Kidney tubule cell (primary cell): ENCODE results near the gene MON1A.
A peak's percentile ranks its signal among the peaks of the same experiment; 100 is the strongest.

ENCODE experiments used
- DNase-seq: peaks from one replicate; pipeline ENCODE4 v3.0.0-alpha.2; 2018; ENCODE audit warnings: low spot score

MON1A gene

DNA sequence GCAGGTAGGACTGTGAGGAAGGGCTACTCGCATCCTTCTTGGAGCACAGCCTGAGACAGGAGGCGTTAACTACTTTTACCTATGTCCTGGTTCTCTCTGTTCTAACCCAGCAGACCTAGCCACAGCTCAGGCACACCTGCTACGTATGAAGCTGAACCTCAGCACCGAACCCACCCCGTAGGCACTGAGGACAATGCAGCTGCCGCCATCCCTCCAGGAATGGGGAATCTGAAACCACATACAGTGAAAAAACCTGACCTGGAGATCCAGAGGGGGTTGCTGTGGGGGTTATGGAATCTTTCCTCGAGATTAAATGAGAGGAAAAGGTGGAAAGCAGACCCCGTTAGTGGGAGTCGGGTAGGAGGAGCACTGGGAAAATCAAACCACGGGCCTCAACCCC lies 40.3 kb downstream of the MON1A start:
- DNase-seq: no peak

DNA sequence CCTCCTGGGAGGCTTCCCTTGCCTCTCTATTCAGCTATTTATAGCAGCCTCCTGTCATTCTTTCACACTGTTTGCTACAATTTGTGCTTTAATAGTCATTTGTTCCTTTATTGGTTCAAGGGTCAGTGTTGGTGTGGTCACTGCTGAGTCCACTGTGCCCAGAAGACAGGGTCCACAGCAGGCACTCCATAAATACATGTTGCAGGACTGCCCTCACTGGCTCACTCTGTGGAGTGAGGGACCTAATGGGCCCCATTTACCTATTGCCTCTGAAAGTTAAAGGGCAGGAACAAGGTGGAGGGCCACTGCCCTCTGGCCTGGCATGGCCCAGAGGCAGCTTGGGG lies 42.7 kb downstream of the MON1A start:
- DNase-seq: no peak

DNA sequence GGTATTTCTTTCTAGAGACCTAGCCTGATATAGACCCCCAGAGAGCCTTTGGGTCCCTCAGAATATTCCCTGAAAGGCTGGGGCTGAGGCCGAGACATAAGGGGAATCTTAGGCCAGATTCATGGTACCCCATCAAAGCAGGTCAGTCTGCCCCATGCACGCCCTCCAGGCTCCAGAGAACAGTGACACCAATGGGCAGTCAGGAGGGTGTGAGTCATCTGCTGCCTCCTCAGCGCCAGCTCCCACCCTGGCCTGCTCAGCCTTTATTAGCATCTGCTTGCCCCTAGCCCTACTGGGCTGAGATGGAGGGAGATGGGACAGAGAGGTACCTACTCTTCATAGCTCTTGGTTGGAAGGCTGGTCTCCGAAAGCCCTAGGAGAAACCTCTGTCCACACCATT lies 45.6 kb downstream of the MON1A start:
- peak; percentile 17 for DNase-seq

DNA sequence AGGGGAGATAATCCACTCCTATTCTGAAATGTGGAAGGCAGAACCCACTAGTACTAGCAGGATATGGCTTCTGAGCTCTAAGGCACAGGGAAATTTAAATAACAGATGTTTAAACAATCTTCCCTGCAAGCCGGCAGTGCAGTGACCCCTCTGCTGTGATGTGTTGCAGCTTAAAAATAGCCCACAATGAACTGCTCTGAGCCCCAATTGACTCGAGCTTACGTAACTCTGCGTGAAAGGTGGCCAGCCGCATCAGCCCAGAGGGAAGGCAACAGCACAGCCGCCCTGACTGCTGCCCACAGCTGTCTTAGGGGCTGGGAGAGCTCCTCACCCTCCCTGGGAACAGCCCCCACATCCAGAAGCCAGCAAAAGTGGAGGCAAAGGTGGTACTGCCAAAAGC lies 47.4 kb downstream of the MON1A start:
- no peak for DNase-seq

DNA sequence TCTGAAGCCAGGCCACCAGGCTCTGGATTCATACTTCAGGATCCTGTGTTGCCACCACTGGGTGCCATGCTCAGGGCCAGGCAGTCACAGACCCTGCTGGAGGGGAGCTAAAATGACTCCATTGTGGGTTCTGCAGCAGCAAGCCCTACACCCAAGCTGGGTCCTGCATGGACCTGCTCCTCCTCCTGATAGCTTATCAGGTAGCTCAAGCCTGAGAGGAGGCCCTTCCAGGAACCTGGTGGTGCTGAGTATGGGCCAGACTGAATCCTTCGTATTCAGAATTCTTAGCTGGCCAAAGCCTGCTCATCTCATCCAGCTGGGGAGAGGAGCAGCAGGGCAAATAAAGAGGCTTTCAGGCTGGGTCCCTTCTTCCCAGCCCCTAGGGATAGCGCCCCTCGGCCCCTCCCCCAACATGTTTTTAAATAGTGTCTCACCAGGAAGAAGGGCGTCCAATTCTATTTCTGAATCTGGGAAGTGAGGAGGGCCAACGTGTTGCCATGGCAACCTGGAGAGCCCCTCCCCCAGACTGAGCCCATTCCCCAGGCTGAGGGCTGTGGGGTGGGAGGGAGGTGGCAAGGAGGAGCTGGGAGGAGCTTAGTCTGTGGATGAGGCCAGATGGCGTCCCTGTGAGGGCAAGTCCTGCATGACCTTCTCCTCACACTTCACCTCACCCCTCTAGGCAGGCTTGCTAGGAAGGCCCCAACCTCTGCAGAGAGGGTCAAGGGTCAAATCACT lies 48.9 kb downstream of the MON1A start:
- DNase-seq: no peak

DNA sequence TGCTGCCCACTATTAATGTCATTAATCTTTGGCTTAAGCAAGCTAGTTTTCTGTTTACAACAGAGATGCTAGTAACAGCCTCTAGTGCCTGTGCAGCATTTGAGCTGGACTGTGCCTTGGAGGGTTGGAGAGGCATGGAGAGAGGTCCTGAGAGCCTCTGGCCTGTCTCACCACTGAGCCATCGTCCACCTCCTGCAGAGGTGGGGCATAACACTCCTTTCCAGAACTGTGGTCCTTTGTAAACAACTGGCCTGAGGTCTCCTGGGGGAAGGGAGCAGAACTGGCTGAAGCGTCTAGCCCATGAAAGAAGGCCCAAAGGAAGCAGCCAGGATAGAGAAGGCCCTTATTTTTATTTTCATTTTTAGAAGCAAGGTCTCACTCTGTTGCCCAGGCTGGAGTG lies 49.9 kb downstream of the MON1A start:
- no peak for DNase-seq

DNA sequence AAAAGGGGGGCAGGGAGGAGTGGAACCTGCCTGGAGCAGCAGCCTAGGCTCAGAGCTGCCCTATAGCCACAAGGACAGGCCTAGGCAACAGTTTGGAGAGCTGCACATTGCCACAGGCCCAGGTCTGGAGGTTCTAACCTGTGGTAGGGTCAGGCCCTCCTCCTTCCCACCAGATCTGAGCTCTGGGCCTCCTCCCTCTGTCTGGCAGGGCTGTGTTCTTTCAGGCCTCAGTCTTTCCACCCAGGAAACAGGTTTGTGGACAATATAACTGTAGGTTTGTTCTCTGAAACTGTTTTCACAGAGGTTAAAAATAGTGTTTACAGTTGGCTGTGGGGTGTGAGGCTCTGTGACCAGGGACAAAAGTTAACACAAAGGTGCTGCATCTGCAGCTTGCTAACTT lies 50.9 kb downstream of the MON1A start:
- DNase-seq: no peak

DNA sequence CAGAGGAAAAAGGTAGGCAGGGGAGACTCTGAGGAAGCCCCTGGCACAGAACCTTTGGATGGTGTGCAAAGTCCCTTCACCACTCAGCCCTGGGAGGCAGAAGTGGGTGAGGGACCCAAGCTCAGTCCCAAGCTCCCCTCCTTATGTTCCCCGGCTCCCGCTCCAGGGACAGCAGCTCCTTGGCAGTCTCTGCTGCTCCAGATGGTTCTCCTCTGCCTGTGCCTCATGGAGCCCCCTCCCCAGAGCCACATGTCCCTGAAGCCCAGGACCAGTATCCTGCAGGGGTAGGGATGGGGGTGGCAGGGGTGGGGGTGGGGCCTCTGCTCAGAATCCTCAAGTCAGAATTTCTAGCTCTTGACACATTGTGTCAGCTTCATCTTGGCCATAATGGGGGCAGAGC lies 51.9 kb downstream of the MON1A start:
- no peak for DNase-seq

DNA sequence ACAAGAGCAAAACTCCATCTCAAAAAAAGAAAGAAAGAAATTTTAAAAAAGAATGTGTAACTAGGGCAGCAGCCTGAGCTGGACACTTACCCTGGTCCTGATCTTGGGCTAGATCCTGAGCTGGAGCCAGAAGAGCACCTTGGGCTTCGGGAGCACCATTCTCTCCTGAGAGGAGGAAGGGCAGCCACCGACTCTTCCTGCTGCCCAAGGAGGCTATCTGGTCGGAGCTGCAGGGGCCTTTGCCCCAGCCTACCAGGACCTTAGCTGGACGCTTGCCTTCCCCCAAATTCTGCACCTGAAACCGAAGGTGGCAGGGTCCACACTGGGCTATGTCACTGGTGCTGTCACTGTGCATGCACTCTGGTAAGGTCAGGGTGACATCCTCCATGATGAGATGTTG lies 53.0 kb downstream of the MON1A start:
- DNase-seq: no peak

DNA sequence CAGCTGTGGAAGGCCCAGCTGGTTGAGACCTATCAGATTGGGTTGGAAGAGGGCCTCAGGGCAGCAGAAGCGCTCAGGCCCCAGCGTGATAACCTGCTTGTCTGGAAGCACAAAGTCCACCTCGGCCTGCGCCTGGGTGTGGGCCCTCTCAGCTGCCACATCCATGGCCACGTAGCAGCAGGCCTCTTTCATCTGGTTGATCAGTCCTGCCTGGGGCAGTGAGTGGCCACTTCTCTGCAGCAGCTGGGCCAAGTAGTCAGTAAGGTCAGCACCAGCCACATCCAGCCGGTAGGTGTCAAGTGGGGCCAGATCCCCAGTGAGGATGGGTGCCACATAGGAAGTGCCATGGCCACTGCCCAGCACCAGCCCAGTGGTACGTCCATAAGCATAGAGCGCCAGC lies 56.0 kb downstream of the MON1A start:
- no peak for DNase-seq

DNA sequence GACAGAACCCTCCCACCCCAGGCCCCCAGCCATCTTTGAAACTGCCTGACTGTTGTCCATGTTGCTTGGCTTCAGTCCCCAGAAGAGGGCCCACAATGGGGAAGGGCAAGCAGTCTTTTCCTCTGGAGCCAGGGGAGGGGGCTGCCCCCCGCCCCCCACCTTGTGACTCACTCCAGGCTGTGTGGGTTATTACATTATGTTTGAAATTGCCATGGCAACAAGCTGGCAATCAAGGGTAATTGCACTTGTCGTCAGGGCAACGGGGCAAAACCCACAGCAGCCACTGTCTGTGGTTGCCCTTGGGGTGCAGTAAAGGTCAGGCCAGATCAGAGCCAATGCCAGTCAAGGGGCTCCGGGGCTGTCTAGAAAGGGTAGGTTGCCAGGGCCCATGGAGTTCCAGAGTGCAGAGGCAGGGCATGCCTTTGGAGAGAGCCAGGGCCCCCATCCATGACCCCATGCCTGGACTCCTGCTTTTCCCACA lies 56.8 kb downstream of the MON1A start:
- peak; percentile 33 for DNase-seq

DNA sequence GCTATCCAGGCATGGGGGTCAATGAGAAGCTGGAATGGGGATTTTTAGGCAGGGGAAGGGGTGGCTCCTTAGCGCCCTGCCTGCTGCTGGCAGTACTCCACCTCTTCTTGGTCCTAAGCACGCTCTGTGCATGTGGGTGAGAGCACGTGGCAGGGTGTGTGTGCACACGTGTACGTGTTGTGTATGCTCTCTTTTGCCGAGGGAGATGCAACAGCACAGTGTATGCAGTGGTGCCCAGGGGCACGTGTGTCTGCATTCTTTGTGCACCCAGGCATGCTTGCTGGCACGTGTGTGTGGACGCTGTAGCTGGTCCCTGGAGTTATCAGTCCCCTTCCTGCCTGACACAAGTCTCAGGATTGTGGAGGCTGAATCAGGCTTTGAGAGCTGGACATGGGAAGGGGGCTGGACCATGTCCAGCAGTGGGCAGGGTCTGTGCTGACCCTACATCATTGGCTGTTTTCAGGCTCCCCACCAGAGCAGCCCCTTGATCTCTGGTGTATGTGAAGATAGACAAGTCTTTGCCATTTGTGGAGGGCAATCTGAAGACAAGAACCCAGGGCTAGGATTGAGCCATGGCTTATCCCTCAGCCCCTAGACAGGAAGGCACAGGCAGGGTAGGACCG lies 58.0 kb downstream of the MON1A start:
- DNase-seq: peak; percentile 27

DNA sequence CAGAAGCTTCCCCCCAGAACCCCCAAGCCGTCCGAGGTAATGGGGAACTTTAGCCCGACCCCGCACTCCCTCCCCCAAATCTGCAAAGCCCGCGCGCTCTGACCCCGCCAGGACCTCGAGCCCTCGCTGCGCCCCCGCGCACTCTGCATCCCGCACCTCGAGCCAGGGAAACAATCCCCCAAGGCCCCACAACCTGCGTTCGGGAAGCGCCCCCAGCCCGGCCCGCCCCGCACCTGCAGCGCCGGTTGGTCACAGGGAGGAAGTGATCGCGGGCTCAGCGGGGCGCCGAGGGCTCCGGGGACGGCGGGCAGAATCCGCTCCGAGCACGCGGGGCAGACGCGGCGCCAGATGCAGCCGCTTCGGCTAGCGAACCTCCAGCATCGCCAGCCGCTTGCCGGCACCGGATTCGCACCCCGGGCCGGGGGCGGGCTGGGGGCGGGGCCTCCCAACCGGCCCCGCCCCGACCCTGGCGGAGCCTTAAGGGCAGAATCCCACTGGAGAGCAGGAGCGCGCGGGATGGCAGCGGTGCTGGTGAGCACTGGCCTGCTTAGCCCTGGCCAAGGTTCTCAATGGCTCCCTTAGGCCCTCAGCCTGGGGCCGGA lies 60.0 kb downstream of the MON1A start, which contains the start of gene CAMKV:
Gene CAMKV (minus strand): TSS at position 382 of the 602 bp plus-strand sequence. CDS start 7,518 bp downstream, outside the sequence.
- no peak for DNase-seq

DNA sequence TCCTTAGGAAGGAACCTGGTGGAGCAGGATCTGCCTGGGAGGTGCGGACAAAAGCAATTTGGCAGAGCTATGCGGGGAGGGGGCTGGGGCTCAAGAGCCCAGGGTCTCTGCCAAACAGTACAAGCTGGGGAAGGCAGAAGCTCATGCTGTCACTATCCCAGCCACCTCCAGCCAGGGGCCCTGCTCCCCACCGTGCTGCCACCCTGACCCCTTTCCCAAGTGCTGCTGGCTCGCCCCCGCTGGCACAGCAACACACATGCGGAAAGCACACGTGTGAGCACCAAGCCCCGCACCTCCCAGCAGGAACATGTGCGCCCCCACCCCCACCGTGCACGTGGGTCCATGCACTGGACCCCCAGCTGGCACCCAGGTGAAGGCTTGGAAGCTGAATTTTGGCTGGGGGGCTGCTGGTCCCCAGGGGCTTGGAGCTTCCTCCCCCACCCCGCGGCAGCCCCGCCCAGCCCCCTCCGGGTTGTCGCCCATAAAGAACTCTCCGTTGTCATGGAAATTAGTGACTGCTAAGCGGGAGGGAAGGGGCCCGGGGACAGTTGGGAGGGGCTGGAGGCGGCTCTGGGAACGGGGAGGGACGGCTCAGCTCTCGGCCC lies 60.6 kb downstream of the MON1A start:
- no peak for DNase-seq

DNA sequence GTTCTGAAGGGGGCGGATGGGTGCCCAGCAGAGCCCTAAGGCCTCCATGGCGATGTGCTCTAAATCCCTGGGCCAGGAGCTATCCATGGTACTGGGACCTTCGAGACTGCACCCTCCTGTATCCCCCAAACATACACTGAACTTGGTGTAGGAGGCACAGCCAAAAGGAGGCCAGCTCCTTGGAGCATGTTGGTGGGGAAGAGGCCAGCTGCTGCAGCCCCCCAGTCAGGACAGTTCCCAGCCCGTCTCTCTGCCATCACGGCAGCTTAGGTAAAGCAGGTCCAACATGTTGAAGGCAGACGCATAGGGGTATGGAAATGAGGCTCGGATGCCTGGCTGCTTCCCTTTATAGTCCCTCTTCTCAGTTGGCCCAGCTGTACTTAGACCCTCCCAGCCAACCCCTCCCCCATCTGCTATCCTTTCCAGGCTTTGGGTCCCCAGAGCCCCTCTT lies 61.7 kb downstream of the MON1A start:
- DNase-seq: peak; percentile 19

DNA sequence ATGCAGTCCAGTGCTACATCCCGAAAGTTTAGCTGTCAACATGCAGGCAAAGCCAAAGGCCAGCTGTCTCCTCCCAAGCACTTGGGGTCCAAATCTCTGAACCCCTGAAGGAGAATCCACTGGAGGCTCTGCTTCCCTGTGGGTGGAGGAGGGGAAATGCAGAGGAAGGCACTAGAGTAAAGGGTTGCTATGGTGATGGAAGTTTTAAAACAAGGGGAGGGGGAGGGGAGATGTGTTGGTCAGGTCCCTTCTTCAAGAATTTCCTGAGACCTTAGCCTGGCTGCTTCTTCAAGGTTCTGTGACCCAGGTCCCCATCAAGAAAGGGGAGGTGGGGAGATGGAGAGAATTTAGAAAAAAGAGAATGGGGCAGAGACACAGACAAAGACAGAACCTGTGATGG lies 62.2 kb downstream of the MON1A start:
- DNase-seq: no peak

DNA sequence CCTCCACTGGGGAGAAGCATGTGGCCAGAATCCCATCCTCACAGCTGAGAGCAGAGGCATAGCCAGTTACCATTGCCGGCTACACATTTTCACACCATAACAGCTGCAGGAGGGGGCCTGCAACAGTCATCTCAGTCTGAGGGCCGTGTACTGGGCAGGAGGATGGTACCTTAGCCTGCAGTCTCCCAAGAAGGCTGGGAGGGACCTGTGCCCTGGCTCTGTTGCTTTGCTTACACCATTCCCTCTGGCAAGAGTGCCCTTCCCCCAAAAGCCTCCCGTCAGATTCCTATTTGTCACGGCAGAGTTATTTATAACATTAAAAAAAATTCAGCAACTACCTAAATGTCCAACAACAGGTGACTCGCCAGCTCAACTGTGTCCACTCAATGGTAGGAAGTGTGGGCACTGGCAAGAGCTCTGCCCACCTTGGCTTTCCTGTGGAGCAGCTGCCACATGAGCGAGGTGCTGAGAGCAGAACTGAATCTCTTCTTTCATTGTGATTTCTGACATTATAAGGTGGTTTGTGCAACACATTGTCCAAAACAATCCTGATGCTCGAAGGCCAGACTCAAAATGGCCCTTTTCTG lies 64.3 kb downstream of the MON1A start:
- DNase-seq: no peak

DNA sequence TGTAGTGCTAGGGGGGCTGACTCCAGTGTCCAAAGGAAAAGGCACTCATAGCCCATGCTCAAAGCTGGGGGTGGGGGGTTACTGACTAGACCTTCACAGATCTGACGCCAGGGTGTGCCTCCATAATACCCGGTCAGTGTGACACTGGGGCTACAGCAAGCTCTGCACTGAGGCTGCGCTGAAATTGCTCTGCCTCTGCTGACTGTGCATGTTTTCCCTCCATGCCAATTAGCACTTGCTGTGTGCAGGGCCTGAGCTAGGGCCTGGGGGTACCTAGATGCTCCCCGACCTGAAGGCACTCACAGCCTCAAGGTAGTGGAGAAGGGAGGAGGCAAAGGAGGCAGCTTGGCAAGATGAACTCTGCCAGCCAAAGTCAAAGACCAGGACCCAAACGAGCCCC lies 65.1 kb downstream of the MON1A start:
- DNase-seq: no peak

DNA sequence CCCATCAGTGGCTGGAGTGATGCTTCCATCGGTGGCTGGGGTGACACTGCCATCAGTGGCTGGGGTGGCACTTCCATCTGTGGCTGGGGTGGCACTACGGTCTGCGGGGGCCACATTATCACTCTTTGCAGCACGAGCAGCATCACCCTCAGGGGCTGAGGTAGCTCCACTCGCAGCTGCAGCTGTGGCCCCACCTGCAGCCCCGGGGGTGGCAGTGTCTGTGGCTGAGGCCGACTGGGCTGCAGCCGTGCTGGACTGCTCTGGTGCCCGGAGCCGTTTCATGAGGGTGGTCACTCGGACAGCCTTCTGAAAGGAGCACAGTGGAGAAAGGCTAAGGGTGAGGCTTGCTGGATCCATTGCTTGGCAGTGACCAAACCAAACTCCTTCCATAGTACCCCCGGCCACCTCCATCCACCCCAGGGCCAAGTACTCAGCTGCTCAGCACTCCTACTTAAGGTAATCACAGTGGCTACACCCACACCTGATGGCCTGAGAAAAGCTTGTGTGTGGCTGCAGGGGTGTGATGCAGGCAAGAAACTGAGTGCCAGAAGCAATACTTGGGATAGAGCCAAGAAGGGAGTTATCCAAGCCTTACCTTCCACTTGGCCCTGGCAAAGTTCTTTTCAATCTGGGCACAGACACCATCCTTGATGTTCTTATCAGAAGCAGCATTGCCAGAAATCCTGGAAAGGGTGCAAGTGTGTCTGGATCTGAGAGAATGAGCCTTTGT lies 69.9 kb downstream of the MON1A start:
- no peak for DNase-seq
